Gastroesophageal sphincter (tissue), 3 donors: ENCODE data around the gene CCS.

Experiments used
- POLR2A ChIP-seq, 2 donors: fragments of 450-650 bp; IDR thresholded peaks; one replicate each; pipeline ENCODE4 v1.6.1; 2017; ENCODE audit warnings: antibody characterized with exemption in 2 of 2, mild to moderate bottlenecking in 2 of 2, moderate library complexity in 1 of 2
- POLR2AphosphoS5 ChIP-seq: sonication (generic); formaldehyde crosslinking; IDR thresholded peaks from one replicate; pipeline ENCODE4 v1.6.1; 2017; ENCODE audit warnings: antibody characterized with exemption
- TF ChIP-seq, protein P1 (sequence below), 4 experiments: fragments of 200-600 bp in 2 of 4; fragments of 450-650 bp in 2 of 4; sonication (generic) in 1 of 4; IDR thresholded peaks; one replicate each; pipeline ENCODE4 v1.5.1; 2017 to 2019; ENCODE audit warnings: antibody characterized with exemption in 4 of 4, mild to moderate bottlenecking in 2 of 4, moderate library complexity in 2 of 4

GRCh38 chr11:66600219-66600618, 7.2 kb downstream of the CCS start:
- TF ChIP-seq, protein P1, sequence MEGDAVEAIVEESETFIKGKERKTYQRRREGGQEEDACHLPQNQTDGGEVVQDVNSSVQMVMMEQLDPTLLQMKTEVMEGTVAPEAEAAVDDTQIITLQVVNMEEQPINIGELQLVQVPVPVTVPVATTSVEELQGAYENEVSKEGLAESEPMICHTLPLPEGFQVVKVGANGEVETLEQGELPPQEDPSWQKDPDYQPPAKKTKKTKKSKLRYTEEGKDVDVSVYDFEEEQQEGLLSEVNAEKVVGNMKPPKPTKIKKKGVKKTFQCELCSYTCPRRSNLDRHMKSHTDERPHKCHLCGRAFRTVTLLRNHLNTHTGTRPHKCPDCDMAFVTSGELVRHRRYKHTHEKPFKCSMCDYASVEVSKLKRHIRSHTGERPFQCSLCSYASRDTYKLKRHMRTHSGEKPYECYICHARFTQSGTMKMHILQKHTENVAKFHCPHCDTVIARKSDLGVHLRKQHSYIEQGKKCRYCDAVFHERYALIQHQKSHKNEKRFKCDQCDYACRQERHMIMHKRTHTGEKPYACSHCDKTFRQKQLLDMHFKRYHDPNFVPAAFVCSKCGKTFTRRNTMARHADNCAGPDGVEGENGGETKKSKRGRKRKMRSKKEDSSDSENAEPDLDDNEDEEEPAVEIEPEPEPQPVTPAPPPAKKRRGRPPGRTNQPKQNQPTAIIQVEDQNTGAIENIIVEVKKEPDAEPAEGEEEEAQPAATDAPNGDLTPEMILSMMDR (IDR thresholded peaks at IDR 0.05): no peak
- TF ChIP-seq POLR2A (IDR thresholded peaks at IDR 0.05) (no peak), POLR2AphosphoS5 (no peak)
